GM10248 (cell line): Measurements from ENCODE around the gene MED12.

ENCODE experiments used
- CTCF ChIA-PET: fragments of 300-600 bp; sonication (Branson Sonifier 250); formaldehyde crosslinking; extraction: SDS; loops from one replicate; lab custom pipeline; 2021; ENCODE audit warnings: antibody characterized with exemption; lab: Yijun Ruan, JAX
- POLR2A ChIA-PET: fragments of 350-650 bp; sonication (Branson Sonifier 250); formaldehyde crosslinking; extraction: SDS; loops from one replicate; lab custom pipeline; 2020; ENCODE audit warnings: antibody characterized with exemption; lab: Yijun Ruan, JAX
- DNase-seq: peaks from one replicate; pipeline ENCODE4 v3.0.0; 2012; ENCODE audit errors: extremely low spot score
- TF ChIP-seq, protein P1 (sequence below): IDR thresholded peaks from 2 replicates; pipeline ENCODE4 v1.5.1; 2012; ENCODE audit warnings: mild to moderate bottlenecking, low read depth; ENCODE audit errors: extremely low read depth, missing control alignments, control extremely low read depth

MED12 gene

GRCh38 chrX:71151366-71151765 lies 33.0 kb downstream of the MED12 start:
- ChIA-PET CTCF (no interaction called here), POLR2A (no interaction called here)
- TF ChIP-seq, protein P1, sequence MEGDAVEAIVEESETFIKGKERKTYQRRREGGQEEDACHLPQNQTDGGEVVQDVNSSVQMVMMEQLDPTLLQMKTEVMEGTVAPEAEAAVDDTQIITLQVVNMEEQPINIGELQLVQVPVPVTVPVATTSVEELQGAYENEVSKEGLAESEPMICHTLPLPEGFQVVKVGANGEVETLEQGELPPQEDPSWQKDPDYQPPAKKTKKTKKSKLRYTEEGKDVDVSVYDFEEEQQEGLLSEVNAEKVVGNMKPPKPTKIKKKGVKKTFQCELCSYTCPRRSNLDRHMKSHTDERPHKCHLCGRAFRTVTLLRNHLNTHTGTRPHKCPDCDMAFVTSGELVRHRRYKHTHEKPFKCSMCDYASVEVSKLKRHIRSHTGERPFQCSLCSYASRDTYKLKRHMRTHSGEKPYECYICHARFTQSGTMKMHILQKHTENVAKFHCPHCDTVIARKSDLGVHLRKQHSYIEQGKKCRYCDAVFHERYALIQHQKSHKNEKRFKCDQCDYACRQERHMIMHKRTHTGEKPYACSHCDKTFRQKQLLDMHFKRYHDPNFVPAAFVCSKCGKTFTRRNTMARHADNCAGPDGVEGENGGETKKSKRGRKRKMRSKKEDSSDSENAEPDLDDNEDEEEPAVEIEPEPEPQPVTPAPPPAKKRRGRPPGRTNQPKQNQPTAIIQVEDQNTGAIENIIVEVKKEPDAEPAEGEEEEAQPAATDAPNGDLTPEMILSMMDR, result no peak
- DNase-seq, result no peak

GRCh38 chrX:71154196-71154595 lies 35.8 kb downstream of the MED12 start:
- DNase-seq, result no peak
- TF ChIP-seq, protein P1, result no peak
- ChIA-PET POLR2A (no interaction called here), CTCF (no interaction called here)

- ChIA-PET CTCF (no interaction called here), POLR2A (no interaction called here)
- DNase-seq, result no peak
- TF ChIP-seq, protein P1, result no peak
Measured at GRCh38 chrX:71154641-71155040, 36.2 kb downstream of the MED12 start.

GRCh38 chrX:71158603-71159002 lies 40.2 kb downstream of the MED12 start:
- TF ChIP-seq, protein P1, result no peak
- CTCF ChIA-PET, result interaction anchor here (1.0 kb wide), 1 partner anchor 61 kb away, joined by 3 read pairs; no protein-coding TSS in a partner anchor
- no peak for DNase-seq
- POLR2A ChIA-PET, result no interaction called here

DNA sequence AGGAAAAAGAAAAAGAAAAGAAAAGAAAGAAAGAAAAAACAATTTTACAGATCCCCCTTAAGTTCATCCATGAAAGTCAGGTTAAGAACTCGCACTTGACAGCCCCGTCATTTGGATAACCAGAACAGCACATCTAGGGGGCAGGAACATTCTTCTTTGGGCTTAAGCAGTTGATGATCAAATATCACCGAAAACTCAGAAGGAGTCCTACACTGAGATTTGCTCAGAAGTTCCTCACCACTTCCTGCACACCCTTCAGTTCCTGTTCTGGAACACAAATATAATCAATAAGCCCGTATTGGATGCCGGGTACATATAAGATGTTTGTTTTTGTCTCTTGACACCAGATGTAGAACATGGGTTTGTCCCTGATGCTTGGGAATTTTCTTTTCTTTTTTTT lies 40.9 kb downstream of the MED12 start:
- CTCF ChIA-PET, result interaction anchor here (1.0 kb wide), 1 partner anchor 62 kb away, joined by 3 read pairs; no protein-coding TSS in a partner anchor
- TF ChIP-seq, protein P1, result no peak
- POLR2A ChIA-PET, result interaction anchor here (0.6 kb wide), 1 partner anchor 106 kb away, joined by 3 read pairs; no protein-coding TSS in a partner anchor
- no peak for DNase-seq

- no peak for DNase-seq
- ChIA-PET POLR2A (no interaction called here), CTCF (no interaction called here)
- TF ChIP-seq, protein P1, result no peak
Measured at GRCh38 chrX:71160475-71160874, 42.1 kb downstream of the MED12 start.
